Activated T-helper 1 cell treated with Interleukin-2 at 50 U/mL for 16 hours (primary cell): ENCODE measurements around the gene XIST.
"Not testable (repeated sequence)": the region's sequence is repeated elsewhere in the genome, so short reads cannot be mapped to it uniquely, and the experiment has no call there.

ENCODE experiments used
- DNase-seq: peaks from one replicate; pipeline ENCODE4 v3.0.0-alpha.2; 2020; ENCODE audit warnings: low read depth

The XIST gene

DNA sequence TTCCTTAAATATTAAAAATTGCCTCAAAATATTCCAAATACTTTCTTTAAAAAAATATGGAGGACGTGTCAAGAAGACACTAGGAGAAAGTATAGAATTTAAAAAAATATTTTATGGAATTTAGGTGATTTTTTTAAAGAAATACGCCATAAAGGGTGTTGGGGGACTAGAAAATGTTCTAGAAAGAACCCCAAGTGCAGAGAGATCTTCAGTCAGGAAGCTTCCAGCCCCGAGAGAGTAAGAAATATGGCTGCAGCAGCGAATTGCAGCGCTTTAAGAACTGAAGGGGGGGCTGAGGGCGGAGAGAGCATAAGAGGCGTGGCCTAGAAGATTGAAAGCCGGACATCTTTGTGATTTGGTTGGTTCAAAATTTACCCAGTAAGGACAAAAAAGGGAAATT is at the start of gene XIST:
Gene XIST (minus strand): TSS at position 248 of the 400 bp plus-strand sequence.
- peak; percentile 55 for DNase-seq

GRCh38 chrX:73898315-73898714 is 45.8 kb upstream of the XIST start:
- not testable (repeated sequence) for DNase-seq

- peak; percentile 25 for DNase-seq
Observed at GRCh38 chrX:73892515-73893090, 40.1 kb upstream of the XIST start.

GRCh38 chrX:73882260-73882659 is 29.7 kb upstream of the XIST start:
- DNase-seq, result not testable (repeated sequence)

DNA sequence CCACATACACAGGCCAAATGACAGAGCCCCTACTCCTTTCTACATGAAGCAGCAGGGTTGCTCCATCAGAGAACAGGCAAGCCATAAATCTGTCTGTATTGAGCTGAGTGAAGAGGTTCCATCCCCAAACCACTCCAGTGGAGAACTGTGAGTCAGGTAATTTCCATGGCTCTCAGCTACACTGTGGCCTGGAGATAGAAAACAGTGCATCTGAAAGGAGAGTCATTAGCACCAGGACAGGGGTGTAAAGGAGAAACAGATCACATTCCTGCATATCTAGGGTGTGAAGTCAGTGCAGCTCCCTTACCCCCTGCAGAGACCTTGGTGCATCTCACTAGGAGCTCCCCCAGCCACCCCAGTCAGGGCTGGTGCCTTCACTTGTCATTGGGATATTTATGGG is 25.2 kb upstream of the XIST start:
- no peak for DNase-seq

GRCh38 chrX:73876911-73877310 is 24.4 kb upstream of the XIST start:
- no peak for DNase-seq

DNA sequence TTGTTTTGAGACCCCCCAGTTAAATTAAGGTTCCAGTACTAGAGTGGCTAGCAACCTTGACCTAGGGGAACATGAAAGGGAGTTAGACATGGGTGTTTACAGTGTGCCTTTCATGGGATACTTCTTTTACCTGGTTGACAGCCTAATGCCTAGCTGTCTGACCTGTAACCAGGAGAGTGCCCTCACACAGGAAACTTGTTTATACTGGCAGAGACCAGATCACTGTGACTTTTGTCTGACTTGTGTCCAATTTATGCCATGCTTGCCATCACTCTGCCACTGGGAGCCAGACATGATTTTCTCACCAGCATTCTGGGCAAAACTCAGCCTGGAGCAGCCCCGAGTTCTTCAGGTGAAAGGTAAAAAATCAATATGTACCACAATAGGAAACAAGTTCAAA is 16.4 kb upstream of the XIST start:
- DNase-seq, result no peak

DNA sequence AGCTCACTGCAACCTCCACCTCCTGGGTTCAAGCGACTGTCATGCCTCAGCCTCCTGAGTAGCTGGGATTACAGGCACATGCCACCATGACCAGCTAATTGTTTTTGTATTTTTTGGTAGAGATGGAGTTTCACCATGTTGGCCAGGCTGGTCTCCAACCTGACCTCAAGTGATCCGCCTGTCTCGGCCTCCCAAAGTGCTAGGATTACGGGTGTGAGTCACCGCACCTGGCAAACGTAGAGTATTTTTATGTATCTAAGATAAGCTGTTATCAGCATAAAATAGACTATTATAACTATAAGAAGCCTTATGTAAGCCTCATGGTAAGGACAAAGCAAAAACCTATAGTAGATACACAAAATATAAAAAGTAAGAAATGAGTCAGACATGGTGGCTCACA is 14.6 kb upstream of the XIST start:
- DNase-seq, result no peak

DNA sequence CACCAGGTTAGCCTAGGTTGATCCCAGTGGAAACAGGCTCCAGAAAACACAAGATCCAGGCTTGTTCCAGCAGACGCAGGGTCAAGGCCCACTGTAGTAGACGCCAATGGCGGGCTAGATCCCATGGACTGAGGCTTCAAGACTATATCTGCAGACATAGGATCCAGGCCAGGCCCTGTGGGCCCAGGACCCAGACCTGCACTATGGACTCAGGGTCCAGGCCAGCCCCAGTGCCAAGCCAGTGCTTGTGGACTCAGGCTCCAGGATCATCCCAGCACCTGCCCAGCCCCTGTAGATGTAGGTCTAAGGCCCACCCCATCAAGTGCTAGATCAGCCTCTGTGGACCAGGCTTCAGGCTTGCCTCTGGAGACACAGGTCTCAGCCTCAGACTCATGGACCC is 11.3 kb upstream of the XIST start:
- DNase-seq, result no peak

- DNase-seq, result no peak
Observed at GRCh38 chrX:73863268-73863667, 10.8 kb upstream of the XIST start.

DNA sequence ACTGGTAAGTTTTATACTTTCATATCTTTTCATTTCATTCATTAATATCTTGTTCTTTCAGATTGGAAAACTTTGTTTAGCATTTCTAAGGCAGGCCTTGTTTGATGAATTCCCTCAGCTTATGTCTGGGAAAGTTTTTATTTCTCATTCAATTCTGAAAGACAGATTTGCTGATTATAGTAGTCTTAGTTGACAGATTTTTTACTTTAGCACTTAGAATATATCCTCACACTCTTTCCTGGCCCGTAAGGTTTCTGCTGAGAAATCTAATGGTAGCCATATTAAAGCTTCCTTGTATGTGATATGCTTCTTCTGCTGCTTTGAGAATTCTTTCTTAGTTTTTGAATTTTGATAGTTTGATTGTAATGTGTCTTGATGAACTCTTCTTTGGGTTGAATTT is 7.1 kb upstream of the XIST start:
- no peak for DNase-seq

- DNase-seq, result peak; percentile 53
Observed at GRCh38 chrX:73855546-73855945, 3.0 kb upstream of the XIST start.

DNA sequence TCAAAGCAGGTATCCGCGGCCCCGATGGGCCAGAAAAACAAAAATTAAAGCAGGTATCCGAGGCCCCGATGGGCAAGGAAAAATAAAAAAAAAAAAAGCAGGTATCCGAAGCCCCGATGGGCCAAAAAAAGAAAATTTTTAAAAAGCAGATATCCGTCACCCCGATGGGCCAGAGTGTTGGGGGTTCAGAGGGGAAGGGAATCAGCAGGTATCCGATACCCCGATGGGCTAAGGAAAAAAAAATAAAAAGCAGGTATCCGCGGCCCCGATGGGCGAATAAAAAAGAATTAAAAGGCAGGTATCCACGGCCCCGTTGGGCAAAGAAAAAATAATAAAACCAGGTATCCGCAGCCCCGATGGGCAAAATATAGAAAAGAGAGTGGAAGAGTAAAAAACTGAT is 492 bp downstream of the XIST start:
- no peak for DNase-seq

- DNase-seq, result peak; percentile 61
Observed at GRCh38 chrX:73851014-73852009, 1.2 kb downstream of the XIST start.

DNA sequence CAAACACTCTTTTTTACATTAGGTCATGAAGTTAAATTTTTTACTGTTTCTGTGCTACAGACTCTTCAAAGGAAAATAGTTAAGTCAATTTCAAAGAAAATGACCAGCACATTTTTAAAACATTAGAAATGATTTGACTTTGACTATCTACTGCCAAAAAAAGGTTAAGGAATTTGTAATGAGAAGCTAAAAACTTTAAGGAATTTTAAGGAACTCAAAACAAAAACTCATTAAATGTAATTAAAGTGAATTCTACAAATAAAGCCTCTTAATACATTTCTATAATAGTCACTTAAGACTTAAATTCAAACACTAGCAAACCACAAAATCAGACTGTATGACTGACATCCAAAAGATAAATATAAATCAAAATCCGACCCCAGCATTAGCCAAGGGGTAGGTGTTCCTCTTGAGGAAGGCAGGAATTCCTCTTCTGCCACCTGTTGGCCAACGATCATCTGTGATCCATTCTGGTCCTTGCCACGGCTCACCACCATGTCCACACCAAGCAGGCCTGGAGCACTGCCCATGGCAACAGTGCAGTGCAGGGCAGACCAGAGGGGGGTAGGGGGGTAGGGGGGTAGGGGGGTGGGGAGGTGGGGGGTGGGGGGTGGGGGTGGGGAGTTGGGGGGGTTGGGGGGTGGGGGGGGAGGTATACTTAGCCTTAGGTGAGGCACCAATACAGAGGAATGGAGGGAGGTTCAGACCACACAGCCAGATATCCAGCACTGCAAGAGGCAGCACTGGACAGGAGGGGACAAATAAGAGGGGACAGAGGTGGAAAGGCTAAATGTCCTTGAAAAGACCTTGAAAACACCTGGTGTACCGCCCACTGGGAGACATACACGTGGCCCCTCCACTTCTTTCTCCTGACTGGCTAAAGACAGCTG is 2.1 kb downstream of the XIST start:
- DNase-seq, result no peak

- DNase-seq, result no peak
Observed at GRCh38 chrX:73849073-73849472, 3.4 kb downstream of the XIST start.

GRCh38 chrX:73847991-73848390 is 4.5 kb downstream of the XIST start:
- DNase-seq, result no peak

DNA sequence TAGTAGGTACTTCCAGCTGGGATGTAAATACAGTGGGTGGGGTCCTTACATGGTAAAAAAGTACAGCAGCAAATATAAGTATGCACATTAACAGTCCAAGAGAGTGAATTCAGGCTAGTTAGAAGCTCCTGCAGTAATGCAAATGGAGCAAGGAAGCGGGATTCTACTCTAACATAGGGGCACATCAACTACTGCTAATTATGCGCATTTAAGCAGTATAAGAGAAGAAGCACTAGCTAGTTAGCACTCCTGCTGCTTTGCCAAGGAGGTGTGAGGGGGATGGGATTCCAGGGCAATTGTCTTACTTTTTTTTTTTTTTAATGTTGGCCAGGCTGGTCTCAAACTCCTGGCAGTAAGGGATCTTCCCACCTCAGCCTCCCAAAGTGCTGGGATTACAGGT is 5.4 kb downstream of the XIST start:
- no peak for DNase-seq

- no peak for DNase-seq
Observed at GRCh38 chrX:73842541-73843234, 9.8 kb downstream of the XIST start.

DNA sequence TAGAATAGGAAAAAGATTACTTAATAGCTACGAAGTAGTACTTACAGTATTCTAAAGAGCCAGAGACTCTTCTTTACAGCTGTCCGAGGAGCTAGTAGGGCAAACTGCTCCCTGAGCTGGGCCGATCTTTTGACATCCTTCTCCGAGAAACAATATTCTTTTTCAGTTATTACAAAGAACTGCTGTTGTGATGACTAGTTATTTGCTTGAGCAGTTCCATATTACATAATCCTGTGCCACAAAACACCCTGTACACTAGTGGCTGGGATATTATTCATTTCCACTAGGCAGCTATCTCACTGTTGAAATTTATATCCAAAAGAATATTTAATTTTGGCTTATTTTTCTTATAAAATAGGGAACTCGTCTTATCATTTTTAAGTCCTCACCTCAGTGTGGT is 11.2 kb downstream of the XIST start:
- no peak for DNase-seq

DNA sequence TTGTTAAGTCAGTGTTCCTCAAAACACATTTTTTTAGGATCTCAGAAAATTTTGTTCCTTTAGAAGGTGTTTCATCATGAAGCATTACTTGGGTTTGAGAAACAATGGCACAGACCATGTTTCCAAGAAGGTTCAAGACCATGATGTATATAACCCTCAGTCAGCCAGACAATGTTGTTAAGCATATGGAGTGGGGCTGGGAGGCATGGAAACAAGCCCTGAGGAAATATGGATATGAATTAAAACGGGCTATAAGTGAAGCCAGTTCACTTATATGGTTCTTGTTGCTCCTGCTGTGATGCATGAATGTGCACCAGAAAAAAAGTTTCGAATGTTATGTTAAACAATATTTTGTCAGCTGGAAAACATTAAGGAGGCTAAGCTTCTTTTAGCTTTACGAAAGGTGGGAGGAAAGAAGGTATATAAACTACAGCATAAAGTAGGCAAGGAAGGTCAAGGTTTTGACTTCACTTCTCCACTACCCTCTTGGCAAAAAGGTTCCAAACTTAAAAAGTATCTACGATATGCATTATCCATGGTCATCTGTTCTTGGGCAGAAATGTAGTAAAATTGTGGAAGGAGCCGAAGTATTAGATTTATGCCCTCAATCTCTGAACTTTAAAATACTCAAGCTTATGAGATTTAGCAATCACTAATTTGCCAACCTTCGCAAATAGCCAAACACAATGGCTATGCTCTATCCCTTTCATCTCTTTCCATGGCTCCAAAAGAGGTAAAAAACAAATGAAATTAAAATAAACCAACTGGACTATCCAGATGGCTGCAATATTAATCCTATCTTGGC is 12.2 kb downstream of the XIST start:
- DNase-seq, result no peak
